H1 (cell line): ENCODE measurements around the gene DNAH1. TPM values are rescaled to one million over a fixed set of nuclear protein-coding genes. Genes with fewer than 3 reads are reported as not detected.

Experiments used
- CTCF ChIA-PET: fragments of 300-600 bp; sonication (Branson Sonifier 250); formaldehyde crosslinking; loops from one replicate; lab custom pipeline; 2021; ENCODE audit not compliant: partially characterized antibody; lab: Charles Lee
- POLR2A ChIA-PET: fragments of 300-600 bp; sonication (Branson Sonifier 250); formaldehyde crosslinking; loops from one replicate; lab custom pipeline; 2021; ENCODE audit warnings: inconsistent platforms; ENCODE audit not compliant: partially characterized antibody; lab: Charles Lee
- DNase-seq, 2 experiments: peaks; one replicate each; pipeline versions ENCODE4 v3.0.0 to v3.0.0-alpha.2; 2010 to 2022; ENCODE audit warnings: low spot score in 2 of 2, low read depth in 1 of 2, mixed read lengths in 1 of 2
- FAIRE-seq: peaks from 2 replicates; lab custom pipeline; 2011; peaks lifted over from hg19 to GRCh38; lab: Jason Lieb, UNC
- H2AFZ ChIP-seq: 2 replicates; pipeline ENCODE4 v1.8.1; 2012; ENCODE audit warnings: low read length, inconsistent platforms
- H2AK5ac ChIP-seq: 2 replicates; pipeline ENCODE4 v1.6.1; 2013; ENCODE audit warnings: low read depth, low read length
- H2BK120ac ChIP-seq: replicated peaks from 2 replicates; pipeline ENCODE3; 2013; ENCODE audit warnings: low read depth, low read length, inconsistent platforms
- H2BK12ac ChIP-seq: 2 replicates; pipeline ENCODE4 v1.6.1; 2013; ENCODE audit warnings: low read depth, low read length
- H2BK15ac ChIP-seq: 2 replicates; pipeline ENCODE4 v1.6.1; 2013; ENCODE audit warnings: low read length
- H2BK20ac ChIP-seq: 2 replicates; pipeline ENCODE4 v1.6.1; 2013; ENCODE audit warnings: low read length
- H2BK5ac ChIP-seq: 2 replicates; pipeline ENCODE4 v1.6.1; 2013; ENCODE audit warnings: low read depth, low read length
- H3K14ac ChIP-seq: 2 replicates; pipeline ENCODE4 v1.6.1; 2013; ENCODE audit warnings: inconsistent platforms; ENCODE audit not compliant: insufficient read length
- H3K18ac ChIP-seq: 2 replicates; pipeline ENCODE4 v1.6.1; 2013; ENCODE audit warnings: low read length; ENCODE audit errors: extremely low read depth
- H3K23ac ChIP-seq: 2 replicates; pipeline ENCODE4 v1.6.1; 2013; ENCODE audit warnings: inconsistent platforms; ENCODE audit not compliant: insufficient read length
- H3K23me2 ChIP-seq: 2 replicates; pipeline ENCODE4 v1.6.1; 2013; ENCODE audit warnings: low read depth, low read length
- H3K27ac ChIP-seq: 2 replicates; pipeline ENCODE4 v1.6.1; 2011; ENCODE audit warnings: low read depth, low read length, inconsistent platforms
- H3K27me3 ChIP-seq, 4 experiments: replicated peaks in 1 of 4; 1 replicate in 1 of 4; 2 replicates in 3 of 4; pipeline versions ENCODE4 v1.6.1 to v1.8.1; 2011 to 2013; ENCODE audit warnings: low read length in 3 of 4, mild to moderate bottlenecking in 3 of 4, inconsistent platforms in 2 of 4, mixed read lengths in 2 of 4, moderate library complexity in 1 of 4; ENCODE audit not compliant: control insufficient read depth in 3 of 4, insufficient read depth in 3 of 4; ENCODE audit errors: extremely low read depth in 1 of 4
- H3K36me3 ChIP-seq, 4 experiments: 2 replicates each; pipeline versions ENCODE4 v1.6.1 to v1.8.1; 2011 to 2013; ENCODE audit warnings: mild to moderate bottlenecking in 4 of 4, low read length in 3 of 4, moderate library complexity in 2 of 4, control low read depth in 1 of 4, inconsistent platforms in 1 of 4; ENCODE audit not compliant: insufficient read depth in 4 of 4, control insufficient read depth in 2 of 4
- H3K4ac ChIP-seq: replicated peaks from 2 replicates; pipeline ENCODE3; 2013; ENCODE audit warnings: low read length, low read depth, mixed read lengths, inconsistent platforms; ENCODE audit not compliant: insufficient read length
- H3K4me1 ChIP-seq, 4 experiments: replicated peaks in 1 of 4; 1 replicate in 1 of 4; 2 replicates in 3 of 4; pipeline versions ENCODE4 v1.6.1 to v1.8.1; 2011 to 2013; ENCODE audit warnings: low read length in 3 of 4, inconsistent platforms in 2 of 4, mixed read lengths in 1 of 4; ENCODE audit not compliant: insufficient read depth in 4 of 4, control insufficient read depth in 3 of 4
- H3K4me2 ChIP-seq, 2 experiments: 2 replicates each; pipeline versions ENCODE4 v1.6.1 to v1.8.1; 2011 to 2013; ENCODE audit warnings: low read depth in 2 of 2, low read length in 2 of 2, control low read depth in 1 of 2, inconsistent platforms in 1 of 2, mild to moderate bottlenecking in 1 of 2; ENCODE audit not compliant: insufficient read depth in 1 of 2
- H3K4me3 ChIP-seq, 4 experiments: fragments of 200-600, 300-600 bp in 1 of 4; sonication (generic), shearing (Covaris generic), sonication (Bioruptor Twin) in 1 of 4; 2 replicates each; pipeline versions ENCODE4 v1.5.1 to v1.8.1; 2011 to 2016; ENCODE audit warnings: low read length in 4 of 4, low read depth in 3 of 4, control low read depth in 2 of 4, inconsistent platforms in 2 of 4, mild to moderate bottlenecking in 2 of 4, mixed read lengths in 1 of 4, moderate library complexity in 1 of 4; ENCODE audit not compliant: insufficient read depth in 2 of 4; ENCODE audit errors: extremely low read depth in 1 of 4
- H3K56ac ChIP-seq: replicated peaks from 2 replicates; pipeline ENCODE3; 2013; ENCODE audit warnings: low read depth, mild to moderate bottlenecking, mixed read lengths, low read length, inconsistent platforms; ENCODE audit not compliant: insufficient read length
- H3K79me1 ChIP-seq: 2 replicates; pipeline ENCODE4 v1.6.1; 2013; ENCODE audit warnings: low read depth, low read length, control low read depth
- H3K79me2 ChIP-seq, 2 experiments: 2 replicates each; pipeline versions ENCODE4 v1.6.1 to v1.8.1; 2012 to 2013; ENCODE audit warnings: low read length in 2 of 2, mild to moderate bottlenecking in 2 of 2, inconsistent platforms in 1 of 2; ENCODE audit not compliant: insufficient read depth in 2 of 2, control insufficient read depth in 1 of 2
- H3K9ac ChIP-seq, 4 experiments: replicated peaks in 1 of 4; 1 replicate in 1 of 4; 2 replicates in 3 of 4; pipeline versions ENCODE4 v1.6.1 to v1.8.1; 2011 to 2013; ENCODE audit warnings: low read depth in 3 of 4, low read length in 3 of 4, control low read depth in 2 of 4, mild to moderate bottlenecking in 2 of 4, moderate library complexity in 2 of 4, inconsistent platforms in 1 of 4; ENCODE audit errors: extremely low read depth in 1 of 4
- H3K9me3 ChIP-seq, 2 experiments: 2 replicates each; pipeline versions ENCODE4 v1.6.1 to v1.8.1; 2012 to 2013; ENCODE audit warnings: mild to moderate bottlenecking in 2 of 2, moderate library complexity in 2 of 2, control low read depth in 1 of 2, inconsistent platforms in 1 of 2, low read depth in 1 of 2, low read length in 1 of 2, mixed read lengths in 1 of 2; ENCODE audit not compliant: insufficient read depth in 2 of 2
- H4K20me1 ChIP-seq, 2 experiments: replicated peaks in 1 of 2; 2 replicates each; pipeline versions ENCODE3 to v1.8.1; 2011 to 2013; ENCODE audit warnings: inconsistent platforms in 2 of 2, low read length in 2 of 2, mild to moderate bottlenecking in 1 of 2; ENCODE audit not compliant: insufficient read depth in 2 of 2, control insufficient read depth in 1 of 2
- H4K5ac ChIP-seq: 2 replicates; pipeline ENCODE4 v1.6.1; 2013; ENCODE audit warnings: low read length, low read depth, mixed read lengths, inconsistent platforms; ENCODE audit not compliant: insufficient read length
- H4K8ac ChIP-seq: 2 replicates; pipeline ENCODE4 v1.8.0; 2013; ENCODE audit warnings: mild to moderate bottlenecking, moderate library complexity, low read length, inconsistent platforms; ENCODE audit not compliant: insufficient read depth; ENCODE audit errors: extremely low read depth
- H4K91ac ChIP-seq: replicated peaks from 2 replicates; pipeline ENCODE3; 2013; ENCODE audit warnings: low read length, mixed read lengths, inconsistent platforms; ENCODE audit not compliant: insufficient read length
- CEBPB ChIP-seq: IDR thresholded peaks from 2 replicates; pipeline ENCODE4 v1.6.1; 2012; ENCODE audit warnings: low read depth, low read length
- EZH2 ChIP-seq: fragments of 200-600 bp; sonication (generic); IDR thresholded peaks from 2 replicates; pipeline ENCODE4 v1.7.1; 2012; ENCODE audit warnings: low read depth, mild to moderate bottlenecking, moderate library complexity, low read length, inconsistent platforms; ENCODE audit not compliant: severe bottlenecking
- POLR2AphosphoS5 ChIP-seq: IDR thresholded peaks from 2 replicates; pipeline ENCODE4 v1.6.1; 2011; ENCODE audit warnings: low read depth, low read length
- RNF2 ChIP-seq: fragments of 200-900, 300-1000 bp; sonication (generic); IDR thresholded peaks from 2 replicates; pipeline ENCODE4 v1.7.1; 2016; ENCODE audit warnings: borderline replicate concordance, low read depth, mild to moderate bottlenecking, antibody characterized with exemption, low read length; ENCODE audit not compliant: poor library complexity, severe bottlenecking; ENCODE audit errors: missing control alignments
- RXRA ChIP-seq: IDR thresholded peaks from 2 replicates; pipeline ENCODE4 v1.6.1; 2011; ENCODE audit warnings: low read depth, mild to moderate bottlenecking, low read length, moderate library complexity; ENCODE audit not compliant: insufficient read depth
- WGBS, 2 experiments: shearing (Covaris generic) in 1 of 2; methylation state at CpG; one replicate each; pipeline versions ENCODE4 v1.1.6 to v1.1.7; 2013 to 2015; ENCODE audit warnings: low lambda C conversion rate in 2 of 2, mixed read lengths in 2 of 2, inconsistent platforms in 1 of 2, low coverage in 1 of 2, missing lambda C conversion rate in 1 of 2; ENCODE audit not compliant: insufficient replicate concordance in 2 of 2, insufficient coverage in 1 of 2, insufficient read length in 1 of 2; ENCODE audit errors: extremely low coverage in 1 of 2, missing lambda C conversion rate in 1 of 2; 5-methylcytosine and 5-hydroxymethylcytosine counted together
- polyA plus RNA-seq, 7 experiments: library from polyadenylated mRNA; depleted of rRNA in 3 of 7; stranded (reverse) in 5 of 7; unstranded in 2 of 7; fragments of >200 nt in 5 of 7; fragments of 200-250 nt in 2 of 7; gene quantifications; 1 replicate in 5 of 7; 2 replicates in 1 of 7; 4 replicates in 1 of 7; pipeline versions ENCODE4 v1.2.1 to v1.2.3, GENCODE V29; 2011 to 2013; ENCODE audit warnings: missing spikeins in 2 of 7, mixed read lengths in 2 of 7
- total RNA-seq: library from RNA; stranded (reverse); fragmentation: NEBNext Ultra II Directional; extraction: Animal tissue kit (Norgen Biotek cat#: 25700); gene quantifications from 2 replicates; pipeline ENCODE4 v1.2.1, GENCODE V29; 2021

DNAH1 gene
- total and polyA plus RNA-seq, 2 of the 8 experiments (the other 6 are each of a cell fraction or from before 2014, with no cell fraction given), result 1.0 to 1.5 TPM

GRCh38 chr3:52283306-52283705 is 32.8 kb upstream of the DNAH1 start:
- H3K9me3 ChIP-seq, result no peaks in the 10 kb centered on the region
- no peak overlapping the region for H2AK5ac ChIP-seq
- no peak overlapping the region for H2BK20ac ChIP-seq
- no peaks in the 10 kb centered on the region; the same call in 1 of the 2 replicates for H3K79me1 ChIP-seq
- H4K8ac ChIP-seq, result no peak overlapping the region
- H3K79me2 ChIP-seq, result no peaks in the 10 kb centered on the region
- no peaks in the 10 kb centered on the region for H3K36me3 ChIP-seq
- 94% methylated on average over 1 of the region's 1 CpG; no CpG with 5 or more reads in 1 of the 2 experiments for WGBS, 2 experiments
- TF ChIP-seq RXRA, result no peak
- TF ChIP-seq POLR2AphosphoS5, result no peak
- no peak for TF ChIP-seq EZH2
- TF ChIP-seq CEBPB, result no peak
- no peak for TF ChIP-seq RNF2
- TF ChIP-seq, all 59 proteins: peak for 0
- H2BK5ac ChIP-seq, result no peak overlapping the region
- no peak overlapping the region for H3K4me3 ChIP-seq
- H3K9ac ChIP-seq, result no peak overlapping the region
- ChIA-PET POLR2A (interaction anchor here (1.2 to 1.5 kb wide), 2 partner anchors 34 to 47 kb away, joined by 3 to 4 read pairs; no protein-coding TSS in a partner anchor), CTCF (interaction anchor here (1.0 to 3.1 kb wide), 6 partner anchors 14 to 105 kb away, joined by 3 to 11 read pairs (median 6); no protein-coding TSS in a partner anchor)
- H2BK12ac ChIP-seq, result no peak overlapping the region
- H3K14ac ChIP-seq, result no peak overlapping the region
- DNase-seq (no peak), FAIRE-seq (no peak)
- H2BK120ac ChIP-seq, result no peak overlapping the region
- H3K18ac ChIP-seq, result no peak overlapping the region
- no peak overlapping the region for H3K23ac ChIP-seq
- H3K4me2 ChIP-seq, result no peak overlapping the region
- H2BK15ac ChIP-seq, result no peak overlapping the region
- H4K5ac ChIP-seq, result no peak overlapping the region
- H3K23me2 ChIP-seq, result peaks cover 5% of the 10 kb centered on the region; the same call in 1 of the 2 replicates
- no peak overlapping the region for H3K56ac ChIP-seq
- H3K4me1 ChIP-seq, result peaks cover 0 to 3% (median 2%) of the 10 kb centered on the region in 4 experiments; a peak in 4 of 7 replicates
- H4K91ac ChIP-seq, result no peak overlapping the region
- no peak overlapping the region for H2AFZ ChIP-seq
- no peak overlapping the region for H3K27ac ChIP-seq
- H3K4ac ChIP-seq, result no peak overlapping the region
- H3K27me3 ChIP-seq, result no peaks in the 10 kb centered on the region
- no peaks in the 10 kb centered on the region for H4K20me1 ChIP-seq
